ENCODE data around the gene FASTK.
A peak's percentile ranks its signal among the peaks of the same experiment; 100 is the strongest.

The FASTK gene

GRCh38 chr7:151075662-151075971 lies 5.0 kb downstream of the FASTK start:
- H3K4me3 Mint-ChIP-seq = no peak overlapping the region
- no peak for ATAC-seq (replicated peaks)
- H3K9me3 Mint-ChIP-seq = no peaks in the 10 kb centered on the region
- peaks cover 18 to 25% of the 10 kb centered on the region in 2 donors for H3K4me1 Mint-ChIP-seq
- no peak for DNase-seq
- peaks cover 38 to 47% of the 10 kb centered on the region in 2 donors for H3K36me3 Mint-ChIP-seq
- peak overlapping the region; percentile 72 for H3K27ac Mint-ChIP-seq
- no peaks in the 10 kb centered on the region for H3K27me3 Mint-ChIP-seq

GRCh38 chr7:151074817-151075661 lies 5.6 kb downstream of the FASTK start:
- no peaks in the 10 kb centered on the region for H3K9me3 Mint-ChIP-seq
- ATAC-seq (replicated peaks) (no peak), DNase-seq (no peak)
- no peak overlapping the region for H3K4me3 Mint-ChIP-seq
- H3K27ac Mint-ChIP-seq = no peak overlapping the region
- H3K27me3 Mint-ChIP-seq = no peaks in the 10 kb centered on the region
- H3K36me3 Mint-ChIP-seq = peaks cover 37 to 52% of the 10 kb centered on the region in 2 donors
- peaks cover 17 to 22% of the 10 kb centered on the region in 2 donors for H3K4me1 Mint-ChIP-seq

- no peak overlapping the region for H3K4me3 Mint-ChIP-seq
- no peaks in the 10 kb centered on the region for H3K9me3 Mint-ChIP-seq
- ATAC-seq (replicated peaks) (no peak), DNase-seq (no peak)
- peaks cover 11 to 12% of the 10 kb centered on the region in 2 donors for H3K4me1 Mint-ChIP-seq
- peaks cover 43 to 57% of the 10 kb centered on the region in 2 donors for H3K36me3 Mint-ChIP-seq
- H3K27ac Mint-ChIP-seq = peak overlapping the region; percentile 51
- no peaks in the 10 kb centered on the region for H3K27me3 Mint-ChIP-seq
These were observed 6.6 kb downstream of the FASTK start for GRCh38 chr7:151073990-151074389.

- Mint-ChIP-seq H3K9me3 (no peaks in the 10 kb centered on the region), H3K27ac (no peak overlapping the region)
These were observed 9.4 kb downstream of the FASTK start for GRCh38 chr7:151071032-151071866.

DNA sequence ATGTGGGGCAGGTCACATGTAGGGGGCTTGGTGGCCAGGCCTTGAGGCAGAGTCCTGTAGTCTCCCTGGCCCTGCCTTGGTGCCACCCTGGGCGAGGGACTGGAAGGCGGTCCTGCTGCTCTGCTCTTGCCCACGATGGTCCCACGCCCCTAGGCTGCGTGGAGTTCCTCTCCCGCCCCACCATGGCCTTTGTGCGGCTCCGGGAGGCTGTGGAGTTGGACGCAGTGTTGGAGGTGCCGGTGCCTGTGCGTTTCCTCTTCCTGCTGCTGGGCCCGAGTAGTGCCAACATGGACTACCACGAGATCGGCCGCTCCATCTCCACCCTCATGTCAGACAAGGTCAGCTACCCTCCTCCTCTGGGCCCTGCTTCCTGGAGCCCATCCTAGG lies 10.0 kb downstream of the FASTK start:
- ATAC-seq (replicated peaks) = no peak
- Mint-ChIP-seq H3K9me3 (no peaks in the 10 kb centered on the region), H3K36me3 (peaks cover 42 to 48% of the 10 kb centered on the region in 2 donors)

More at GRCh38 chr7:151071032-151071866, 9.4 kb downstream of the FASTK start:
- Mint-ChIP-seq H3K36me3 (peaks cover 48 to 53% of the 10 kb centered on the region in 2 donors), H3K27me3 (no peaks in the 10 kb centered on the region), H3K4me3 (no peak overlapping the region), H3K4me1 (no peaks in the 10 kb centered on the region)
- DNase-seq = no peak
- ATAC-seq (replicated peaks) = no peak

DNA sequence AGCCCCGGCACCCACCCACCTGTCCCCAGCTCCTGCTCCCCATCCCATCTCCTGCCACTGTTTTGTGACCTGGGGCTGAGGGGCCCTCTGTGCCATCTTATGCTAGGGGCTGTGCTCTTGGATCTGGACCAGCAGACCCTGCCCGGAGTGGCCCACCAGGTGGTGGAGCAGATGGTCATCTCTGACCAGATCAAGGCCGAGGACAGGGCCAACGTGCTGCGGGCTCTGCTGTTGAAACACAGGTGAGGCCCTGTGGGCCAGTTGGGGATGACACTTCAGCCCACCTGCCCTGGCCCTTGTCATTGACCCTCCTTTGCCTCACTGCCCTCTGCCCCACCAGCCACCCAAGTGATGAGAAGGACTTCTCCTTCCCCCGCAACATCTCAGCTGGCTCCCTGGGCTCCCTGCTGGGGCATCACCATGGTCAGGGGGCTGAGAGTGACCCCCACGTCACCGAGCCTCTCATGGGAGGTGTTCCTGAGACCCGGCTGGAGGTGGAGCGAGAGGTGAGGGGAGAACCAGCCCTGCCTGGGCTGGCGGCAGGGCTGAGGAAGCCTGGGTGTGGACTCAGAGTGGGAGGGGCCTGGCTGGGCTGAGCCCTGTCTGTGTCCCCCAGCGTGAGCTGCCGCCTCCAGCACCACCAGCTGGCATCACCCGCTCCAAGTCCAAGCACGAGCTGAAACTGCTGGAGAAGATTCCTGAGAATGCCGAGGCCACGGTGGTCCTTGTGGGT lies 10.6 kb downstream of the FASTK start:
- Mint-ChIP-seq H3K36me3 (peaks cover 39 to 50% of the 10 kb centered on the region in 2 donors), H3K4me1 (no peaks in the 10 kb centered on the region), H3K9me3 (no peaks in the 10 kb centered on the region), H3K4me3 (no peak overlapping the region), H3K27ac (no peak overlapping the region), H3K27me3 (no peaks in the 10 kb centered on the region)
- no peak for ATAC-seq (replicated peaks)
- no peak for DNase-seq

More for the DNA sequence above, 10.0 kb downstream of the FASTK start:
- DNase-seq = no peak
- Mint-ChIP-seq H3K27ac (no peak overlapping the region), H3K4me3 (no peak overlapping the region), H3K4me1 (no peaks in the 10 kb centered on the region), H3K27me3 (no peaks in the 10 kb centered on the region)

DNA sequence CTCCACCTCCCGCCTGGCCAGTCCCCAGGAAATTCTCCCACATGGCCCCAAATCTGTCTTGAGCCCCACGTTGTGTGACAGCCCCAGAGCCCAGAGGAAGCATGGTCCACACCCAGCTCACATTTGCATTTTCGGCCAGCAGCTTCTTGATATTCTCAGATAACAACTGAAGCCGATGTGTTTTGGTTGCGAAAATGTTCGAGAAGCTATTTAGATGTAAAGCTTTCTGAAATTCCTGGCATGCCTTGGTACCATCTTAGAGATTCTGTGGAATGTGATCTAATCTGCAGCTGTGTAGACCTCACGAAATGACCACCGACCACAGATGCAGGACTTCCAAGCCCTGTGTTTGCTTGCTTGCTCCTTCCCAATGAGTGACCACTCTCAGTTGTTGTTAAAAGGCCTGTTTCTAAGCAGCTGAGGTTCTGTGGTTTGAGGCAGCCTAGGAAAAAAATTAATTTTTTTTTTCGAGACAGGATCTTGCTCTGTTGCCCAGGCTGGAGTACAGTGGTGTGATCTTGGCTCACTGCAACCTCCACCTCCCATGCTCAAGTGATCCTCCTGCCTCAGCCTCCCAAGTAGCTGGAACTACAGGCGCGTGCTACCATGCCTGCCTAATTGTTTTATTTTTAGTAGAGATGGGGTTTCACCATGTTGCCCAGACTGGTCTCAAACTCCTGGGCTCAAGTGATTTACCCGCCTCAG lies 12.4 kb downstream of the FASTK start:
- H3K27ac Mint-ChIP-seq = no peak overlapping the region
- ATAC-seq (replicated peaks) (no peak), DNase-seq (no peak)
- H3K4me3 Mint-ChIP-seq = no peak overlapping the region
- H3K4me1 Mint-ChIP-seq = no peaks in the 10 kb centered on the region
- no peaks in the 10 kb centered on the region for H3K9me3 Mint-ChIP-seq
- H3K36me3 Mint-ChIP-seq = peaks cover 33 to 53% of the 10 kb centered on the region in 2 donors
- no peaks in the 10 kb centered on the region for H3K27me3 Mint-ChIP-seq

DNA sequence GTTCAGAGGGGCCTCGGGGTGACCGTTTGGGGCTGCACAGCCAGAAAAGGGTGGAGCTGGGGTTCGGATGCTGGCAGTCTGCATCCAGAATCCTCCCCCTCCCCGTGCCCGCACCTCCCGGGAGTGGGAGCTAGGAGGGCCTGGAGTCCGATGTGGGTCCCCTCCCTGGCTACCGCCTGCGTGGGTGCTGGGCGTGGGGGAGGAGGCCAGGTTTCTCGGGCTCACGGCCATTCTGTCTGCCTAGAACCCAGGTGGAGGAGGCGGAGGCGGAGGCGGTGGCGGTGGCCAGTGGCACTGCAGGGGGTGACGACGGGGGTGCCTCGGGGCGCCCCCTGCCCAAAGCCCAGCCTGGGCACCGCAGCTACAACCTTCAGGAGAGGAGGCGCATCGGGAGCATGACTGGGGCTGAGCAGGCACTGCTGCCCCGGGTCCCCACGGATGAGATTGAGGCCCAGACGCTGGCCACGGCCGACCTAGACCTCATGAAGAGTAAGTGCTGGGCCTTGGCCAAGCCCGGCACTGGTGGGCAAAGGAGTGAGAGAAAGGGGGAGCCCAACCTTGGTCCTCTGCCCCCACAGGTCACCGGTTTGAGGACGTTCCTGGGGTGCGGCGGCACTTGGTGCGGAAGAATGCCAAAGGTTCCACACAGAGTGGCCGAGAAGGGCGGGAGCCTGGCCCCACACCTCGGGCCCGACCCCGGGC lies 14.2 kb downstream of the FASTK start:
- no peak for DNase-seq
- no peak overlapping the region for H3K4me3 Mint-ChIP-seq
- no peaks in the 10 kb centered on the region for H3K27me3 Mint-ChIP-seq
- H3K9me3 Mint-ChIP-seq = no peaks in the 10 kb centered on the region
- peaks cover 5 to 6% of the 10 kb centered on the region in 2 donors for H3K4me1 Mint-ChIP-seq
- no peak for ATAC-seq (replicated peaks)
- peaks cover 27 to 43% of the 10 kb centered on the region in 2 donors for H3K36me3 Mint-ChIP-seq
- H3K27ac Mint-ChIP-seq = no peak overlapping the region

DNA sequence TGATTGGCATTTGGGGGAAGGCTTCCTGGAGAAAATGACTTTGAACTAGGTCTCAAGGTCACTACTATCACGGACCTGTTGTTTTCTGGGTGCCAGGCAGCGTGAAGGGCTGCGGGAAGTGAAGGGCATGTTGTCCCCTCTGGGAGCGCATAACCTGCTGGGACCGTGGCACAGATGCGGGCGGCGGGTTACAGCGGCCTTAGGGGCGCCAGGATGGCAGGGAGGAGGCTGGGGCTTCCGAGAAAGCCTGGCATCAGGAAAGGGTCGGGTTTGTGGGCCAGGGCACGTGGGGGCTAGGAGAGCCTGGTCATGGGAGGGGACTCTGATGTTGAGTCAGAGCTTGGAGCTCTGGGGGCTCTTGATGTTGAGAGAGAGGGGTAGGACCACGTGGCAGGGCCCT lies 15.1 kb downstream of the FASTK start:
- Mint-ChIP-seq H3K27me3 (no peaks in the 10 kb centered on the region), H3K4me3 (no peak overlapping the region), H3K27ac (peak overlapping the region; percentile 38), H3K4me1 (peaks cover 12 to 16% of the 10 kb centered on the region in 2 donors), H3K9me3 (no peaks in the 10 kb centered on the region), H3K36me3 (peaks cover 25 to 37% of the 10 kb centered on the region in 2 donors)
- no peak for DNase-seq
- ATAC-seq (replicated peaks) = no peak

- Mint-ChIP-seq H3K36me3 (peaks cover 23 to 32% of the 10 kb centered on the region in 2 donors), H3K27ac (peak overlapping the region; percentile 38), H3K4me3 (no peak overlapping the region), H3K9me3 (no peaks in the 10 kb centered on the region), H3K27me3 (no peaks in the 10 kb centered on the region), H3K4me1 (peaks cover 12 to 21% of the 10 kb centered on the region in 2 donors)
- ATAC-seq (replicated peaks) = no peak
- no peak for DNase-seq
These were observed 15.6 kb downstream of the FASTK start for GRCh38 chr7:151064993-151065392.

DNA sequence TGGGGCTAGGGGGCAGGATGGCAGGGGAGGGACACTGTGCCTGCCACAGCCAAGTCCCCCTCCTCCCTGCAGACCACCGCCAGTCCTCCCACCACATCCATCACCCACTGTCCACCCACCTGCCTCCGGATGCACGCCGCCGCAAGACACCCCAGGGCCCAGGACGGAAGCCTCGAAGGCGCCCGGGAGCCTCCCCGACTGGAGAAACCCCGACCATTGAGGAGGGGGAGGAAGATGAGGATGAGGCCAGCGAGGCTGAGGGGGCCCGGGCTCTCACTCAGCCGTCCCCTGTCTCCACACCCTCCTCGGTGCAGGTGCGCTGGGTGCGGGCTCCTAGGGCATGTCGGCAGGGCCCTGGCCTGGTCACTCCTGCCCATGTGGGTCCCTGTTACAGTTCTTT lies 16.2 kb downstream of the FASTK start:
- ATAC-seq (replicated peaks) = no peak
- Mint-ChIP-seq H3K27me3 (no peaks in the 10 kb centered on the region), H3K36me3 (peaks cover 19 to 29% of the 10 kb centered on the region in 2 donors), H3K27ac (no peak overlapping the region), H3K4me3 (no peak overlapping the region), H3K4me1 (peaks cover 12 to 22% of the 10 kb centered on the region in 2 donors), H3K9me3 (no peaks in the 10 kb centered on the region)
- no peak for DNase-seq

DNA sequence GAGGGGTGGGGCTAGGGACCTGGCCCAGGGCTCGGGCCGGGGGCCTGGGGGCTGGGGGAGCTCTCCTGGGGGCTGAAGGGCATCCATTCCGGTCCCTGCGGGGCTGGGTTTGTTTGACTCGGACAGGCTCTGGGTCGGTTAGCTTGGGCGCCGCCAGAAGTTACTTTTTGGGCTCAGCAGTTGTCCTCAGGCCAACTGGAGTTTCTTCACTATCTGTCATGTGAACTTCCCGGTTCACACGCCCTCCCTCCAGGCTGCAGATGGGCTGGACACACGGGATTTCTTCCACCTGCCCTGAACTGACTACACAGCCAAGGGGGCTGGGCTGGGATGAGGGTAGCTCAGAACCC lies 17.4 kb downstream of the FASTK start:
- H3K4me1 Mint-ChIP-seq = peaks cover 18 to 34% of the 10 kb centered on the region in 2 donors
- H3K9me3 Mint-ChIP-seq = no peaks in the 10 kb centered on the region
- DNase-seq (no peak), ATAC-seq (replicated peaks) (no peak)
- no peak overlapping the region for H3K4me3 Mint-ChIP-seq
- peaks cover 13 to 24% of the 10 kb centered on the region in 2 donors for H3K36me3 Mint-ChIP-seq
- no peak overlapping the region for H3K27ac Mint-ChIP-seq
- H3K27me3 Mint-ChIP-seq = no peaks in the 10 kb centered on the region

DNA sequence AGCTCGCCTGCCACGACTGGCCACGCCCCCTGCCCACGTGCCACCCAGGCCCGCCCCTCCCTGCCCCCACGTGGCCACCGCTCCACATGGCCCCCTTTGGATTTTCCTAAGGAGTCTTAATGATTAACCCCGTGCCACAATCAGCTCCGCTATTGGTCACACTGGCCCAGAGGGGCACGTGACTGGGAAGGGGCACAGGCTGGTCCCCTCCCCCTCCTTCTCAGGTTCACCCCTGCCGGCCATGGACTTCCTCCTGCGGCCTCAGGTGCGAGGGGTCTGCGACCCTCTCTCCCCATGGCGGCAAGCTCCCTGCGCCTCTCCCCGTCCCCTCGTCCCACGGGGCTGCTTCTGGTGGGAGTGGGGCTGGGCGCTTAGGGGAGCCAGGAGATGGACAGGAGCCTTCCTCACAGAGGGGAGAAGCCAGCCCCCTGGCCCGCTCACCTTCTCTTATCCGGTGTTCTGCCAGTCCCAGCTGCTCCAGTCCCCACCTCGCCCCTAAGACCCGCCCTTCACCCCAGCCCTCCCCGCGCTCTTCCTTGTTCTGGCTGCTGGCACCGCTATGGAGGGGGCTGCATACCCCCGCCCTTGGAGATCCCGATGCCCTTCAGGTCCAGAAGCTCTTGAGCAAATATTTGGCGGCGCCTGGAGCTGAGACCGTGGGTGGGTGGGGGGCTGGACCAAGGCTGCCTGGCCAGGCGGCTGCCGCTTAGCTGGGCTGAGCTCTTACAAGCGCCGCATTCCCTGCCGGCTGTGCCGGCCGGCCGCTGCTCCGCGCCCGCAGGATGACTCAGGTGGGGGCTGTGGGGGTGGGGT lies 18.0 kb downstream of the FASTK start:
- H3K4me1 Mint-ChIP-seq = peaks cover 18 to 35% of the 10 kb centered on the region in 2 donors
- H3K27me3 Mint-ChIP-seq = no peaks in the 10 kb centered on the region
- no peak overlapping the region for H3K4me3 Mint-ChIP-seq
- no peaks in the 10 kb centered on the region for H3K9me3 Mint-ChIP-seq
- DNase-seq (no peak), ATAC-seq (replicated peaks) (no peak)
- no peak overlapping the region for H3K27ac Mint-ChIP-seq
- H3K36me3 Mint-ChIP-seq = peaks cover 9 to 19% of the 10 kb centered on the region in 2 donors

All from stimulated activated naive B cell treated with anti-CD40 and anti-IgM and Interleukin-4, amounts not matched to agents 10 μg/mL and 1 μg/mL and 100 μg/mL, for 72 hours (primary cell).